ENCODE data around the gene PLXNA4.

PLXNA4 gene

GRCh38 chr7:132368246-132368900 lies 207.9 kb downstream of the PLXNA4 start:
- DNase-seq (ENCODE audit: low read depth) = no peak
- no peak for TF ChIP-seq CTCF (IDR thresholded peaks at IDR 0.05; ENCODE audit: low read depth, low read length, missing control alignments)
- H3K4me3 ChIP-seq (ENCODE audit: low read depth, low read length) = no peak overlapping the region

DNA sequence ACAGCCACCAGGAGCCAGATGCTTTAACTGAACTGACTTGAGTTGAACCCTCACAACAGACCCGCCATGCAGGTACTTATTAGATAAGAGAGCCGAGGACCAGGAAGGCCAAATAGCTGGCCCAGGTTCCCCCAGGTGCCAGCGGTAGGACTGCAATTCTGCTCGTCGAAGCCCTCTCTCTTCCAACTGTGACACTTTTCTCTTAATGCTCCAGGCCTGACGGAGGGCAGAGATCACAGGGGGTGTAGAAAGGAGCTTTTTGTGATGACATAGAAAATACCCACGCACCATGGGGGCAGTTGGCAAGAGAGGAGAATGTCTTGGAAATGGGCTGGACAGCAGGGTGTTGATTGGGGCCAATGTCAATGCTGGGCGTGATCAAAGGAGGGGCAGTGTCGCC lies 208.5 kb downstream of the PLXNA4 start:
- H3K4me3 ChIP-seq (ENCODE audit: low read depth, low read length) = no peak overlapping the region
- no peak for TF ChIP-seq CTCF (IDR thresholded peaks at IDR 0.05; ENCODE audit: low read depth, low read length, missing control alignments)
- no peak for DNase-seq (ENCODE audit: low read depth)

- TF ChIP-seq CTCF (IDR thresholded peaks at IDR 0.05; ENCODE audit: low read depth, low read length, missing control alignments) = no peak
- no peak overlapping the region for H3K4me3 ChIP-seq (ENCODE audit: low read depth, low read length)
- no peak for DNase-seq (ENCODE audit: low read depth)
These were observed 209.3 kb downstream of the PLXNA4 start for GRCh38 chr7:132367004-132367403.

DNA sequence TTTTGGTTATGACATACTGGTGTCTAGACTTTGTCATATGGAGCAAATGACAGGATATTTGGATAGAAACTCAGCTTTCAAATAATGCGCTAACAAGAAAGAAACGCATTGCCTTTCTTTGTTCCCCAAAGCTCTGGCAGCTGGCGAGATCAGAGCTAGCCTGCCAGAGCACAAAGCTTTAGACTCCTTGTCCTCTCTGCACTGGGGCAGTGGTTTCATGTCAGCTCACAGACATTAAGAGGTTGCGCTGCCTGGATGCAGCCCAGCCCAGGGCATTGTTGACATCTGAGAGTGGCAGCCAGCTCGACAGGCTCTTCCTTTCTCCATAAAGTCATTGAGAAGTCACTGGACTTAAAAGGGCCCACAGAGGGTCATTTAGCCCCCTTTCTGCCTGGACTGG lies 212.0 kb downstream of the PLXNA4 start:
- DNase-seq (ENCODE audit: low read depth) = no peak
- TF ChIP-seq CTCF (IDR thresholded peaks at IDR 0.05; ENCODE audit: low read depth, low read length, missing control alignments) = no peak
- no peak overlapping the region for H3K4me3 ChIP-seq (ENCODE audit: low read depth, low read length)

DNA sequence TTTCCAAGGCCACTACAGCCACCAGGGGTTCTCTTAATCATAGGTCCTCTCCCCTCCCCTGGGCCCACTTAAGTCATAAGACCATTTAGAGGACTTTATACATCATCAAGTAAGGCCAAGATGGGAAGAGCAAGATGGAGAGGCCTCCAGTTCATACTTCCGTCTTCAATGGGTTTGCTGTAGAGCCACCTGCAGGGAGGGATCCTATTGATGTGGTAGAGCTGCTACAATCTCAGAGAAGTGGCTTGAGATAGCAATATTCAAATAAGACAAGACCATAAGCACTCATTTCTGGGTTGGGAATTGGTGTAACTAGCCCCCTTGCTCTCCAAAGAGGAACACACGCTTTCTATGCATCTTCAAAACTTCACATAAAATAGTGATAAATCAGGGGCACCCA lies 214.2 kb downstream of the PLXNA4 start:
- TF ChIP-seq CTCF (IDR thresholded peaks at IDR 0.05; ENCODE audit: low read depth, low read length, missing control alignments) = no peak
- no peak overlapping the region for H3K4me3 ChIP-seq (ENCODE audit: low read depth, low read length)
- no peak for DNase-seq (ENCODE audit: low read depth)

DNA sequence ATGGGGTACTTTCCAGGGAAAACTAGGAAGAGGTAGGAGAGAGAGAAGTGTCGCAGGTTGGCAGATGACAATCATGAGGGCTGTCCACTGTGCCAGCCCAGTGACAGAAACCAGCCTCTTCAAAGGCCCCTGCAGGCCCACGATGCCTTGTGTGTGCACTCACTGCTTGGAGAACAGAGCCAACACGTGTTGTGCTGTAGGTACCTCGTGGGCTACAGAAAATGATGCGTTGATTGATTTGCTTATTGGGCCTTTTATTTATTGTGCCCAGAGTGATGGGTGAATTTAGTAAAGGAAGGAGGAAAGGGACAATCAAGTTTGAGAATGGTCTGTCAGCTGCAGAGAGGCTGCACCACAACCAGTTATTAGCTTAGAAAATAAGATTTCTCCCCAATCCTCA lies 215.1 kb downstream of the PLXNA4 start:
- DNase-seq (ENCODE audit: low read depth) = no peak
- no peak for TF ChIP-seq CTCF (IDR thresholded peaks at IDR 0.05; ENCODE audit: low read depth, low read length, missing control alignments)
- no peak overlapping the region for H3K4me3 ChIP-seq (ENCODE audit: low read depth, low read length)

GRCh38 chr7:132359743-132360142 lies 216.5 kb downstream of the PLXNA4 start:
- TF ChIP-seq CTCF (IDR thresholded peaks at IDR 0.05; ENCODE audit: low read depth, low read length, missing control alignments) = no peak
- no peak overlapping the region for H3K4me3 ChIP-seq (ENCODE audit: low read depth, low read length)
- no peak for DNase-seq (ENCODE audit: low read depth)
